ENCODE measurements around the gene RSPH3. TPM values are rescaled to one million over a fixed set of nuclear protein-coding genes. Genes with fewer than 3 reads are reported as not detected.

The RSPH3 gene
- total and polyA plus RNA-seq, 7 experiments from 2014 or later: 1.3 to 3.6 (median 2.4) TPM

DNA sequence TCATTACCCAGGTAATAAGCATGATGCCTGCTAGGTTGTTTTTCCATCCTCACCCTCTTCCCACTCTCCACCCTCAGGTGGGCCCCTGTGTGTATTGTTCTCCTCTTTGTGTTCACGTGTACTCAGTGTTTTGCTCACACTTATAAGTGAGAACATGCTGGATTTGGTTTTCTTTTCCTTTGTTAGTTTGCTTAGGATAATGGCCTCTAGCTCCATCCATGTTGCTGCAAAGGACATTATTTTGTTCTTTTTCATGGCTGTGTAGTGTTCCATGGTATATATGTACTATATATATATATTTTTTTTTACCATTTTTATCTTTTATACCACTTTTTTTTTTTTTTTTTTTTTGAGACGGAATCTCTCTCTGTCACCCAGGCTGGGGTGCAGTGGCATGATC lies 71.9 kb downstream of the RSPH3 start:
- Histone ChIP-seq H3K9me3 (ENCODE audit: control insufficient read depth in 2 of 3, low read length in 3 of 3) (no peaks in the 10 kb centered on the region), H3K4me3 (ENCODE audit: low read length) (no peak overlapping the region), H3K36me3 (ENCODE audit: control insufficient read depth in 2 of 3, insufficient read depth in 3 of 3, low read length in 3 of 3) (no peaks in the 10 kb centered on the region), H3K27me3 (ENCODE audit: control insufficient read depth in 2 of 2, insufficient read depth in 2 of 2, low read length in 2 of 2) (no peaks in the 10 kb centered on the region), H3K27ac (ENCODE audit: low read depth, low read length) (no peak overlapping the region), H3K4me1 (ENCODE audit: control insufficient read depth in 2 of 2, insufficient read depth in 2 of 2, low read length in 2 of 2) (no peaks in the 10 kb centered on the region)
- intact Hi-C loops (cut with micrococcal nuclease): no loop called here
- no peak for DNase-seq
- Mint-ChIP-seq H3K4me1 (peaks cover 0 to 3% (median 0%) of the 10 kb centered on the region in 7 donors), H3K36me3 (peaks cover 0 to 3% (median 0%) of the 10 kb centered on the region in 5 donors), H3K27ac (no peak overlapping the region), H3K9me3 (peaks cover 0 to 2% (median 0%) of the 10 kb centered on the region in 11 donors), H3K4me3 (no peak overlapping the region), H3K27me3 (peaks cover 0 to 8% (median 0%) of the 10 kb centered on the region in 5 donors)
- ChIA-PET POLR2A (no interaction called here), CTCF (no interaction called here)
- ATAC-seq: no peak

GRCh38 chr6:158926414-158926813 lies 73.6 kb downstream of the RSPH3 start:
- H3K36me3 Mint-ChIP-seq: peaks cover 0 to 3% (median 0%) of the 10 kb centered on the region in 5 donors
- DNase-seq: no peak
- no peak for ATAC-seq
- H3K4me3 Mint-ChIP-seq: no peak overlapping the region
- peaks cover 0 to 2% (median 0%) of the 10 kb centered on the region in 11 donors for H3K9me3 Mint-ChIP-seq
- Histone ChIP-seq H3K36me3 (ENCODE audit: control insufficient read depth in 2 of 3, insufficient read depth in 3 of 3, low read length in 3 of 3) (no peaks in the 10 kb centered on the region), H3K4me1 (ENCODE audit: control insufficient read depth in 2 of 2, insufficient read depth in 2 of 2, low read length in 2 of 2) (no peaks in the 10 kb centered on the region), H3K9me3 (ENCODE audit: control insufficient read depth in 2 of 3, low read length in 3 of 3) (no peaks in the 10 kb centered on the region), H3K27ac (ENCODE audit: low read depth, low read length) (no peak overlapping the region), H3K4me3 (ENCODE audit: low read length) (no peak overlapping the region), H3K27me3 (ENCODE audit: control insufficient read depth in 2 of 2, insufficient read depth in 2 of 2, low read length in 2 of 2) (no peaks in the 10 kb centered on the region)
- intact Hi-C loops (cut with micrococcal nuclease): no loop called here
- H3K27ac Mint-ChIP-seq: no peak overlapping the region
- POLR2A ChIA-PET: no interaction called here
- peaks cover 0 to 3% (median 0%) of the 10 kb centered on the region in 7 donors for H3K4me1 Mint-ChIP-seq
- H3K27me3 Mint-ChIP-seq: peaks cover 0 to 6% (median 0%) of the 10 kb centered on the region in 5 donors
- CTCF ChIA-PET: interaction anchor here (0.7 kb wide), 1 partner anchor 831 kb away, joined by 4 read pairs; no protein-coding TSS in a partner anchor

DNA sequence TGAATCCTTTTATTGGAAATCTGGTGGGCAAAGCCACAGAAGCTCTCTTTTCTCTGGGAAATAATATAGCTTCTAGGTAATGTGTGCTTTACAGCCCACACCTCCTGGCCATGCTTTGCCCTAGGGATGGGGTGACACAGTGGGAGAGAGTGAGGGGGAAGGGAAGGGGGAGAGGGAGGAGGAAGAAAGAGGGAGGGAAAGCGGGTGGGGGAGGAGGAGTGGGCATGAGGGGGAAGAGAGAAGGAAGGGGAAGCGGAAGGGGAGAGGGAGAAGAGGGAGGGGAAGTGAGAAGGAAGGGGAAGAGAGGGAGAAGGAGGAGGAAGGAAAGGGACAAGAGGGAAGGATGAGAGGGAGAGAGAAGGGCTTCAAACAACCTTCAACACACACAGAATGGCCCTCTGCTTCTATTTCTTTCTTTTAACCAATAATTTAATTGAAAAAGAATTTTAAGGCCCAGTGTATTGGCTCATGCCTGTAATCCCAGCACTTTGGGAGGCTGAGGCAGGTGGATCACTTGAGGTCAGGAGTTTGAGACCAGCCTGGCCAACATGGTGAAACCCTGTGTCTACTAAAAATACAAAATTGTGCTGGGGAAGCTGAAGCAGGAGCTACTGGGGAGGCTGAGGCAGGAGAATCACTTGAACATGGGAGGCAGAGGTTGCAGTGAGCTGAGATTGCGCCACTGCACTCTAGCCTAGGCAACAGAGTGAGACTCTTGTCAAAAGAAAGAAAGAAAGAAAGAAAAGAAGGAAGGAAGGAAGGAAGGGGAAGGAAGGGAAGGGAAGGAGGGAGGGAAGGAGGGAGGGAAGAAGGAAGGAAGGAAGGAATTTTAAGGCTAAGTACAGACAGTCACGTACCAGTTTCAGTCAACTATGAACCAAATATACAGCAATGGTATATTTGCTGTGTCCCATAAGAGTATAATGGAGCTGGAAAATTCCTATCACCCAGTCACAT lies 75.2 kb downstream of the RSPH3 start:
- H3K36me3 ChIP-seq (ENCODE audit: control insufficient read depth in 2 of 3, insufficient read depth in 3 of 3, low read length in 3 of 3): no peaks in the 10 kb centered on the region
- POLR2A ChIA-PET: interaction anchor here (1.8 kb wide), 1 partner anchor 55 kb away, joined by 5 read pairs; no protein-coding TSS in a partner anchor
- no peaks in the 10 kb centered on the region for H3K9me3 ChIP-seq (ENCODE audit: control insufficient read depth in 2 of 3, low read length in 3 of 3)
- H3K4me3 ChIP-seq (ENCODE audit: low read length): no peak overlapping the region
- no peaks in the 10 kb centered on the region for H3K27me3 ChIP-seq (ENCODE audit: control insufficient read depth in 2 of 2, insufficient read depth in 2 of 2, low read length in 2 of 2)
- Mint-ChIP-seq H3K27ac (peak overlapping the region in 1 of 9 donors; percentile 20), H3K27me3 (peaks cover 0 to 2% (median 0%) of the 10 kb centered on the region in 5 donors), H3K4me1 (peaks cover 0 to 3% (median 0%) of the 10 kb centered on the region in 7 donors), H3K4me3 (no peak overlapping the region), H3K36me3 (peaks cover 0 to 3% (median 0%) of the 10 kb centered on the region in 5 donors), H3K9me3 (peaks cover 0 to 2% (median 0%) of the 10 kb centered on the region in 11 donors)
- intact Hi-C loops (cut with micrococcal nuclease): no loop called here
- CTCF ChIA-PET: interaction anchor here (0.6 to 0.7 kb wide), 2 partner anchors 123 to 709 kb away, joined by 3 read pairs; no protein-coding TSS in a partner anchor
- no peaks in the 10 kb centered on the region for H3K4me1 ChIP-seq (ENCODE audit: control insufficient read depth in 2 of 2, insufficient read depth in 2 of 2, low read length in 2 of 2)
- no peak overlapping the region for H3K27ac ChIP-seq (ENCODE audit: low read depth, low read length)
- ATAC-seq (no peak), DNase-seq (no peak)

DNA sequence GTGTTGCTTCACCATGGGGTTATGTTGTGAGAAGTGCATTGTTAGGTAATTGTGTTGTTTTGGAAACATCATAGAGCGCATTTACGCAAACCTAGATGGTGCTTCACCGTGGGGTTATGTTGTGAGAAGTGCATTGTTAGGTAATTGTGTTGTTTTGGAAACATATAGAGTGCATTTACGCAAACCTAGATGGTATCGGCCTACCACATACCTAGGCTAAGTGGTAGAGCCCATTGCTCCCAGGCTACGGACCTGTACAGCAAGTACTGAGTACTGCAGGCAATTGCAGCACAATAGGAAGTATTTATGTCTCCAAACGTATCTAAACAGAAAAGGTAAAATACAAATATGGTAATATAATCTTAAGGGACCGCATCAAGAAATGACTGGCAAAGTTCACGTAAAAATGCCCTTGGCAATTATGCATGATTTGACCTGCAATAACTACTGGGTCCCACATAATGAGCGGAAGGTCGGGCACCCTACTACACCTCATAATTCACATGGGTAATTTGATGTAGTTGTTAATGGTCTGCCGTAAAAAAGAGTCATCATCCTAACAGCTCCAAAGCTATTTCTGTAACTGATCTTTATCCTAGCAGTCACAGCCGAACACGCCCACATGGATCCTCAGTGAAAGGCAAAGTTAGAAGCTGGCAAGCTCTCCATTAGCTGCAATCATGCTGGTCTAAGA lies 76.0 kb downstream of the RSPH3 start:
- ChIA-PET CTCF (interaction anchor here (0.6 kb wide), 1 partner anchor 122 kb away, joined by 3 read pairs; no protein-coding TSS in a partner anchor), POLR2A (interaction anchor here (1.8 kb wide), 1 partner anchor 54 kb away, joined by 5 read pairs; no protein-coding TSS in a partner anchor)
- Histone ChIP-seq H3K27ac (ENCODE audit: low read depth, low read length) (no peak overlapping the region), H3K4me1 (ENCODE audit: control insufficient read depth in 2 of 2, insufficient read depth in 2 of 2, low read length in 2 of 2) (no peaks in the 10 kb centered on the region), H3K9me3 (ENCODE audit: control insufficient read depth in 2 of 3, low read length in 3 of 3) (no peaks in the 10 kb centered on the region), H3K4me3 (ENCODE audit: low read length) (no peak overlapping the region), H3K36me3 (ENCODE audit: control insufficient read depth in 2 of 3, insufficient read depth in 3 of 3, low read length in 3 of 3) (no peaks in the 10 kb centered on the region), H3K27me3 (ENCODE audit: control insufficient read depth in 2 of 2, insufficient read depth in 2 of 2, low read length in 2 of 2) (no peaks in the 10 kb centered on the region)
- peaks cover 0 to under 1% (median 0%) of the 10 kb centered on the region in 5 donors for H3K27me3 Mint-ChIP-seq
- peaks cover 0 to 3% (median 0%) of the 10 kb centered on the region in 7 donors for H3K4me1 Mint-ChIP-seq
- H3K9me3 Mint-ChIP-seq: peaks cover 0 to 2% (median 0%) of the 10 kb centered on the region in 11 donors
- ATAC-seq (no peak), DNase-seq (no peak)
- intact Hi-C loops (cut with micrococcal nuclease): no loop called here
- H3K36me3 Mint-ChIP-seq: peaks cover 0 to 3% (median 0%) of the 10 kb centered on the region in 5 donors
- no peak overlapping the region for H3K4me3 Mint-ChIP-seq
- no peak overlapping the region for H3K27ac Mint-ChIP-seq

Other genes starting within 250 kb of the RSPH3 start
- gene EZR, start 180.8 kb downstream of the RSPH3 start, total RNA-seq: 100 to 1,000 TPM; 132 to 201 (median 163) TPM
- gene EZR, start 180.8 kb downstream of the RSPH3 start, polyA plus RNA-seq: 100 to 1,000 TPM; 115 to 140 TPM
- 100 to 1,000 TPM in 2 of 5 experiments, 10 to 100 TPM in 3; 53.5 to 222 (median 84.0) TPM for gene TAGAP, start 44.8 kb upstream of the RSPH3 start, total RNA-seq
- gene TAGAP, start 44.8 kb upstream of the RSPH3 start, polyA plus RNA-seq: 100 to 1,000 TPM; 151 to 210 TPM
- not detected for gene FNDC1, start 169.2 kb upstream of the RSPH3 start, total RNA-seq
- not detected for gene FNDC1, start 169.2 kb upstream of the RSPH3 start, polyA plus RNA-seq